HUES6 (cell line): Measurements from ENCODE around the gene GSG1.

Experiments used
- H3K27ac ChIP-seq: 2 replicates; pipeline ENCODE4 v1.7.0; 2013; ENCODE audit warnings: low read depth, mild to moderate bottlenecking, low read length, inconsistent platforms
- H3K27me3 ChIP-seq: 2 replicates; pipeline ENCODE4 v1.6.1; 2013; ENCODE audit warnings: low read length; ENCODE audit not compliant: control insufficient read depth, insufficient read depth
- H3K36me3 ChIP-seq: 2 replicates; pipeline ENCODE4 v1.6.1; 2013; ENCODE audit warnings: low read length; ENCODE audit not compliant: control insufficient read depth, insufficient read depth
- H3K4me1 ChIP-seq: 2 replicates; pipeline ENCODE4 v1.6.1; 2013; ENCODE audit warnings: low read length; ENCODE audit not compliant: control insufficient read depth, insufficient read depth
- H3K4me3 ChIP-seq: 2 replicates; pipeline ENCODE4 v1.5.1; 2013; ENCODE audit warnings: low read depth, low read length
- H3K9ac ChIP-seq: one replicate; pipeline ENCODE4 v1.6.1; 2013; ENCODE audit warnings: mild to moderate bottlenecking, low read length
- H3K9me3 ChIP-seq: 2 replicates; pipeline ENCODE4 v1.6.1; 2013; ENCODE audit warnings: low read depth, low read length; ENCODE audit not compliant: control insufficient read depth, insufficient read depth

Gene GSG1

DNA sequence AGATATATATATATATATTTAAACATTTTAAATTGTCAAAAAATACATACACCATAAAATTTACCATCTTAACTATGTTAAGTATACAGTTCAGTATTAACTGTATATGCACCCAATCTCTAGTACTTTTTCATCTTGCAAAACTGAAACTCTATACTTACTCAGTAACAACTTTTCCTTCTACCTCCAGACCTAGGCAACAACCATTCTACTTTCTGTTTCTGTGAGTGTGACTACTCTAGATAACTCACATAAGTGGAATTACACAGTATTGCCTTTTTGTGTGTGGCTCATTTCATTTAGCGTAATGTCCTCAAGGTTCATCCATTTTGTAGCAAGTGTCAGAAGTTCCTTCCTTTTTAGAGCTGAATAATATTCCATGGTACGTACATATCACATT lies 51.0 kb downstream of the GSG1 start:
- Histone ChIP-seq H3K4me1 (no peaks in the 10 kb centered on the region), H3K9ac (no peak overlapping the region), H3K27ac (no peak overlapping the region), H3K9me3 (peaks cover 25% of the 10 kb centered on the region), H3K36me3 (no peaks in the 10 kb centered on the region), H3K4me3 (no peak overlapping the region), H3K27me3 (no peaks in the 10 kb centered on the region)

DNA sequence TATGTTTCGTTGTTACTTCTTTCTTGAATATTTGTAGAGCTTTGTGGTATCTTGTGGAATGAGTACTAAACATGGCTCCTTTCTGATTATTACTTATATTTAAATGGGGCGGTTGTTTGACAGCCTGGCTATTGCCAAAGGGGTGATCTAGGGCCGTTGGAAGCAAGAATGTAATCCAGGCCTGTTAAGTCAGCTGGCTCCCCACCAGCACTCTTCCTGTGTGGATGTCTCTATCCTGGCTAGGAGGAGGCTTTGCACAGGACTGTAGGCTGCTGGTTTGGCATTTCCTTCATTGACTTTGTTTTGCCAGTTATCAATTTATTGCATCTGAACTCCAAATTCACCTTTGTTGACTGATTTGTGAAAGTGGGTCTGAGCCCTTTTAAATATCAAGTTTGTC lies 53.7 kb downstream of the GSG1 start:
- Histone ChIP-seq H3K4me1 (peaks cover 7% of the 10 kb centered on the region; the same call in 1 of the 2 replicates), H3K27me3 (no peaks in the 10 kb centered on the region; the same call in 1 of the 2 replicates), H3K27ac (no peak overlapping the region), H3K9me3 (peaks cover 24% of the 10 kb centered on the region), H3K36me3 (no peaks in the 10 kb centered on the region), H3K9ac (no peak overlapping the region), H3K4me3 (no peak overlapping the region)

DNA sequence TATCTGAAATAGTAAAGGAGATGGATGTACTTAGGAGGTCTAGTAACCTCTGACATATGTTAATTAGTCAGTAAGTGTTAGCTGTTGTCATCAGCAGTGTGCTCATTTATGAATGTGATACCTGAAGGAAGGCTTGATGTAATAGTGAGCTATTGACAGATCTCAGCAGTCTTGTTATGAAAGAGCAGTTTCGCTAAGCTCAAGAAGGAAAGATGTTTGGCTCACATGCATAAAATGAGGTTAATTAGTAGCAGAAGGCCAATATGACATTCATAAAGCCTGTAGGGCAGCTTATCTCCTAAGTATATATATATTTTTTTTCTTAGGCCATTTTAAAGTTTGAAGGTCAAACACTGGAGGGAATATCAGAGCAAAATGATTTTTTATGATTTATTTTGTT lies 56.5 kb downstream of the GSG1 start:
- Histone ChIP-seq H3K9ac (no peak overlapping the region), H3K36me3 (no peaks in the 10 kb centered on the region), H3K9me3 (peaks cover 6% of the 10 kb centered on the region; the same call in 1 of the 2 replicates), H3K27ac (no peak overlapping the region), H3K4me3 (no peak overlapping the region), H3K4me1 (peaks cover 12% of the 10 kb centered on the region; the same call in 1 of the 2 replicates), H3K27me3 (peaks cover 6% of the 10 kb centered on the region)

DNA sequence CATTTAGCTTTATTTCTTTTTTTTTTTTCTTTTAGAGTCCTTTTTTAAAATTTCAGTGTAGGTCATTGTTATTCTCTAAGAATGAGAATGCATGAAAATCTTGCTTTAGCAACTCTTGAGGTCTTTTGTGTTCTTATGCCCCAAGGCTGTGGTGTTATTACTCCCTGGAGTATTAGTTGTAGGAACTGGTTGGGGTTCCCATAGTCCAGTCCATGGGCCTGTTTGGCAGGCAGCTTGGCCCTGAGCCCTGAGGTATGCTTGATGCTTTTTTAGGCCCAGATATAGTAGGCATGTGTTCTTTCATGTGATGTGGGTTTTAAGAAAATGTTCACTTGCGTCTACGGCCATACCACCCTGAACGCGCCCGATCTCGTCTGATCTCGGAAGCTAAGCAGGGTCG lies 57.7 kb downstream of the GSG1 start:
- no peaks in the 10 kb centered on the region; the same call in 1 of the 2 replicates for H3K9me3 ChIP-seq
- H3K4me3 ChIP-seq, result no peak overlapping the region
- peaks cover 12% of the 10 kb centered on the region; the same call in 1 of the 2 replicates for H3K4me1 ChIP-seq
- no peaks in the 10 kb centered on the region for H3K36me3 ChIP-seq
- no peak overlapping the region for H3K9ac ChIP-seq
- peaks cover 6% of the 10 kb centered on the region for H3K27me3 ChIP-seq
- no peak overlapping the region for H3K27ac ChIP-seq

DNA sequence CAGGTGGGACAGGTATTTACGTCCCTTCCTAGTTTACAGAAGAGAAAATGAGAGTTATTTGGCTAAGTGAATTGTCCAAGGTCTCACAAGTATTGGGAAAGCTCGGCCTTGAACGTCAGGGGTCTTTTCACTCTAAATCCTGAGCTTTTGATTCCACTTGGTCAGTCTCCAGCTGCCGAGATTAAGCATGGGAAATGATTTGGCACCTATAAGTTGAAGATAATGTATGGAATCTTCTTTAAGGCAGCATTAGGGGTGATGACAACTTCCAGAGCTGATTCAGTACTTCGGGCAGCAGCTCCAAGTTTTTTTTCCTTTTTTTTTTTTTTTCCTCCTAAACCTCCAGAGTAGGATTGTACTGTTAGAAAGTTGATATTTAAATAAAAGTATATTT lies 58.6 kb downstream of the GSG1 start:
- Histone ChIP-seq H3K4me1 (peaks cover 12% of the 10 kb centered on the region; the same call in 1 of the 2 replicates), H3K27ac (no peak overlapping the region), H3K27me3 (peaks cover 6% of the 10 kb centered on the region), H3K9ac (peak overlapping the region; percentile 61), H3K9me3 (no peaks in the 10 kb centered on the region; the same call in 1 of the 2 replicates), H3K36me3 (no peaks in the 10 kb centered on the region), H3K4me3 (peak overlapping the region; percentile 90)

DNA sequence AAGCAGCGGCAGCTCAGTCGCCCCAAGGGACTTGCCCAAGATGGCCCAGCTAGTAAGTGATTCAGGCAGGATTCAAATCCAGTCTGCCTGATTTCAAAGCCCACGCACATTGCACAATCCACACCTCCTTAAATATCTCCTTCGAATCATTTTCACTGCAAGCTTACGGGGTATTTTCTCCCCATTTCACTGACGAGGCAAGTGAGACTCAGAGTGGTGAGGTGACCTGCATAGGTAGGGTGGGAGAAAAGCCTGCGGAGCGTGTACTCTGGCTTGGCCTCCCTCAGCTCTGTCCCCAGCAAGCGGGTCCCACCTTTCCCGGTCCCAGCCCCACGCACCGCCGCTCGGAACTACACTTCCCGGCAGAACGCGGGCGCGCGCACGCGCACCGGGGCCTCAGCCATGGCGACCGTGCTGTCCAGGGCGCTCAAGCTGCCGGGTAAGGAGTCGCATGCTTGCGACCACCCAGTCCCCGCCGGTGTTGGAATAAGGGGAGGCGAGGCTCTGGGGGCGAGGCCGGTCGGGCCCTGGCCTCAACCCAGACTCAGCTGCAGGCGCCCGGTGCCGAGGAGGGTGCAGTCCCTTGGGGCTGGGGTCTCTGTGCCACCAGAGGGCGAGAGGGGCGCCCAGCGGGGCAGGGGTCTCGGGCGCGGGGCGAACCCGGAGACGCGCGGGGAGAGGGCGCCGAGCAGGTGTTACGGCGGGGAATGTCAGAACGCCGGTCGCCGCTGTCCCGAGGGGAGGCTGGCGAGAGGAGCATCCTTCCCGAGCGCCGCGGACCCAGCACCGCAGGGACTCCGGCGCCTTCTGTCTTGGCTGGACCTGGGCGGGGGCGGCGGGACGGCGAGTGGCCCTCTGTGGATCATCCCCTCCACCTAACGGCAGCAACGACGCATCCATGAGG lies 59.2 kb downstream of the GSG1 start, which contains the start of gene FAM234B:
Gene FAM234B, plus strand, starts transcription at position 380 of the 904 bp plus-strand sequence. Its CDS starts 23 bp downstream, at position 403.
- Histone ChIP-seq H3K27me3 (peaks cover 6% of the 10 kb centered on the region), H3K4me3 (peak within 1 kb of the TSS; percentile 90), H3K27ac (no peak within 1 kb of the TSS), H3K36me3 (no peaks in the 10 kb centered on the region), H3K9me3 (no peaks in the 10 kb centered on the region; the same call in 1 of the 2 replicates), H3K4me1 (peaks cover 12% of the 10 kb centered on the region; the same call in 1 of the 2 replicates), H3K9ac (peak within 1 kb of the TSS; percentile 61)

DNA sequence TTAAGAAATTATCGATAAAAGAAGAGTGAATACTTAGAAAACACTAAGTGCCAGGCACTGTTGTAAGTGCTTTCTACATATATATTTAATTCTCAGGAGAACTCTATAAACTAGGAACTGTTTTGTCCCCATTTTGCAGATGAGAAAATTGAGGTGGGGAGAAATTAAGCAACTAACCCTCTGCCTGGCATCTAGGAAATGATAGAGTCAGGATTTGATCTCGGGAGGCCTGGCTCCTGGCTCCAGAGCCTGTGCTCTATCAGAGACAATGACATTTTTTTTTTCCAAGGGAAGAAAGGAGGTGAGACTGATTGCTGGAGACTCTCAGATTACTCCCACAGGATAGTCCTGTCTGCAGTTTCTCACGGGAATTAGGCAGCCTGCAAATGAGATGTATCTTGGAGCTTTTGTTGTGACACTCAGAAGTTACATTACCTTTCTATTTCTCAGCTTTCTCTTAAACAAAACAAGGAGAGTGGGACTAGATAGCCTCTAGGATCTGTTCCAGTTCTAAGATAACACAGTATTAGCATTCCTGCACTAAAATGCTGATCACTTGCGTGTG lies 60.7 kb downstream of the GSG1 start:
- Histone ChIP-seq H3K27ac (no peak overlapping the region), H3K4me3 (no peak overlapping the region), H3K4me1 (peaks cover 12% of the 10 kb centered on the region; the same call in 1 of the 2 replicates), H3K9me3 (no peaks in the 10 kb centered on the region), H3K27me3 (peaks cover 6% of the 10 kb centered on the region), H3K9ac (no peak overlapping the region), H3K36me3 (no peaks in the 10 kb centered on the region)

DNA sequence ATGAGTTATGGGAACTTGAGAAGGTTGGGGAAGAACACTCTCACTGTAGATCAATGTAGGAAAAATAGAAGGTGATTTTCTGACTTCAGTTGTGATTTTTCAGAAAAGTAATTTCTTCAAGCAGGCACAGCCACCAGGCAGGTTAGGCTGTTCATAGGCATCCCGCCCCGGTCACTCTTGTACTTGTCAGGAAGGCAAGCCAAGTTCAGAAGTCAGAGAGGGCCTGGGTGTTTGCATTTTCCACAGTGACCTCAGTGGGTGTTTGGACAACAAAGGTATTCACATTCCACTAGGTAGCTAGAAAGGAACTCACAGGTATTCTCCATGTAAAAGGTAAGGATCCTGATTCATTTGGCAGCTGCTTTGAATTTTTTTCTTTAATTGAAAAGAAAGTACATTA lies 62.2 kb downstream of the GSG1 start:
- H3K9ac ChIP-seq, result no peak overlapping the region
- no peaks in the 10 kb centered on the region for H3K9me3 ChIP-seq
- H3K36me3 ChIP-seq, result no peaks in the 10 kb centered on the region
- peaks cover 12% of the 10 kb centered on the region; the same call in 1 of the 2 replicates for H3K4me1 ChIP-seq
- peaks cover 6% of the 10 kb centered on the region for H3K27me3 ChIP-seq
- H3K4me3 ChIP-seq, result no peak overlapping the region
- no peak overlapping the region for H3K27ac ChIP-seq

DNA sequence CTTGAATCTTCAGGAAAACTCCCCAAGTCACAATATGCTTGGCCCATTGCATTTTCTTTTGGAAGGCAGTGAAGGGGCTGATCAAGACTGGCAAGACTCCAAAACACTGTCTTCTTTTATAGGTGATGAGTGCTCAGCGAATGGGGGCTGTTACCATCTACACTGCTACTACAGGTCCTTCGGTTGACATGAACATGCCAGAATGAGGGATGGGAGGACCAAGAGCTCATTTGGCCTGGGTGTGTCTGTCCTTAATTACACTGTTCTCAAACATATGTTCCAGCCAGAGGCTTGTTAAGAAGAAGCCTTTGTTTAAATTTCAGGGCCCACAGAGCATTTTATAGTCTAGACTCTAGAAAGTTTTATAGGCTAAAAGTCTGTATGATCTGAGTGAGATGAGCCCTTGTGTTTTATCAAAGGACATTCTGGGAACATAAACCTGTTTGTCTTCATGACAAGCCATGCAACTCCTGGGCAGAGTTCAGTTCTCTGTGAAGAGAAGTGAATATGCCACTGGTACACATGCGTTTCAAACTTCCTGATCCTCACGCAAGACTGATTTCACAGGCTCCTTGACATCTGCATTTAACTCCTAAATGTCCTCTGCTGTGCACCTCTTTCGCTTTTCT lies 64.0 kb downstream of the GSG1 start:
- Histone ChIP-seq H3K4me3 (no peak overlapping the region), H3K27ac (no peak overlapping the region), H3K9me3 (no peaks in the 10 kb centered on the region), H3K4me1 (0 out of 2 replicates have a peak, but pooled peaks cover 5% of the 10 kb centered on the region), H3K27me3 (peaks cover 6% of the 10 kb centered on the region), H3K9ac (no peak overlapping the region), H3K36me3 (no peaks in the 10 kb centered on the region)

DNA sequence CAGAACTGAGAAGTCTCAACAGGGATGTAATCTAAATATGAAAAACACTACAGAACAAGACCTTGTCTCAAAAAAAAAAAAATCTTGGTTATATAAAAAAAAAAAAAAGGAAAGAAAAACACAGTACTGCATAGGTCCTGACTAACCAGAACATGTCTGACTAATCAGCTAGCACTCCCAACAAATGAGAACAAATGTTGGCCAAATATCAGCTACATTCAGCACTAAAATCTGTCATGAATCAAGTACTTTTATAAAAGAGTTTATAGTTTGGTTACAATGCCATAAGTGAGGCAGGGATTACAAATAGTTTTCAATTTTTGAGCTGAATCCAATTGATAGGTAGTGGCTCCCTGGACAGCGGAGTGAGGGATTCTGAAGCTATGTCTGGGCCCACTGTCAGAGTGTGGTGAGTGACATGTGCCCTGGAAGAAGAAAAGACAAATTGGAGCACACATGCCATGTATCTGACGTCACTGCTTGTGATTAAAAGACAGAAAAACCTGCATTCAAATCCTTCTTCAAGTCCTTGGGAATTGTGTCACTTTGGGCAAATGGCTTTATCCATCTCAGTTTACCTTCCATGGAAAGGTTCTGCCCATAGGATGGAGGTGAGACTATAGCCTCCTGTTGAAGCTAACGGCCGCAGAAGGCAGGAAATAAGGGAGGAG lies 64.8 kb downstream of the GSG1 start:
- Histone ChIP-seq H3K36me3 (no peaks in the 10 kb centered on the region), H3K9ac (no peak overlapping the region), H3K4me3 (no peak overlapping the region), H3K27ac (no peak overlapping the region), H3K9me3 (no peaks in the 10 kb centered on the region), H3K4me1 (0 out of 2 replicates have a peak, but pooled peaks cover under 1% of the 10 kb centered on the region), H3K27me3 (peaks cover 3% of the 10 kb centered on the region)
